Astrocyte (in vitro differentiated cells and primary cell): Measurements from ENCODE around the gene PLAAT4. TPM values are rescaled to one million over a fixed set of nuclear protein-coding genes. Genes with fewer than 3 reads are reported as not detected.
A peak's percentile ranks its signal among the peaks of the same experiment; 100 is the strongest.

Source experiments
- DNase-seq: peaks from one replicate; pipeline ENCODE4 v3.0.0-alpha.2; 2010; ENCODE audit warnings: low read depth
- FAIRE-seq: peaks from 2 replicates; lab custom pipeline; 2011; peaks lifted over from hg19 to GRCh38; lab: Jason Lieb, UNC
- H2AFZ ChIP-seq: 2 replicates; pipeline ENCODE4 v1.6.0; 2012; ENCODE audit warnings: low read depth, low read length, inconsistent platforms
- H3K27ac ChIP-seq: 2 replicates; pipeline ENCODE4 v1.5.1; 2011; ENCODE audit warnings: low read depth, low read length, inconsistent platforms
- H3K27me3 ChIP-seq: 2 replicates; pipeline ENCODE4 v1.6.0; 2011; ENCODE audit warnings: low read length, inconsistent platforms; ENCODE audit not compliant: insufficient read depth
- H3K36me3 ChIP-seq: 2 replicates; pipeline ENCODE4 v1.5.1; 2011; ENCODE audit warnings: low read length, inconsistent platforms; ENCODE audit not compliant: insufficient read depth
- H3K4me1 ChIP-seq: 2 replicates; pipeline ENCODE4 v1.5.1; 2011; ENCODE audit warnings: low read length, inconsistent platforms; ENCODE audit not compliant: insufficient read depth
- H3K4me2 ChIP-seq: 2 replicates; pipeline ENCODE4 v1.6.0; 2012; ENCODE audit warnings: low read length, inconsistent platforms
- H3K4me3 ChIP-seq: 2 replicates; pipeline ENCODE4 v1.5.1; 2011; ENCODE audit warnings: low read depth, mild to moderate bottlenecking, low read length, inconsistent platforms; ENCODE audit not compliant: insufficient read depth
- H3K79me2 ChIP-seq: 2 replicates; pipeline ENCODE4 v1.6.0; 2012; ENCODE audit warnings: mild to moderate bottlenecking, low read length, inconsistent platforms; ENCODE audit not compliant: insufficient read depth
- H3K9ac ChIP-seq: 2 replicates; pipeline ENCODE4 v1.6.0; 2012; ENCODE audit warnings: mild to moderate bottlenecking, low read length, inconsistent platforms
- H3K9me3 ChIP-seq: 2 replicates; pipeline ENCODE4 v1.5.1; 2012; ENCODE audit warnings: low read depth, mild to moderate bottlenecking, low read length, inconsistent platforms; ENCODE audit not compliant: insufficient read depth
- H4K20me1 ChIP-seq: 2 replicates; pipeline ENCODE4 v1.6.0; 2012; ENCODE audit warnings: low read length, inconsistent platforms; ENCODE audit not compliant: insufficient read depth
- H3K27ac Mint-ChIP-seq: one replicate; pipeline ENCODE4 v1.8.0; 2021; ENCODE audit warnings: mild to moderate bottlenecking, mixed read lengths; ENCODE audit not compliant: unreplicated experiment
- H3K27me3 Mint-ChIP-seq: one replicate; pipeline ENCODE4 v1.8.0; 2021; ENCODE audit warnings: low read depth, mixed read lengths; ENCODE audit not compliant: unreplicated experiment
- H3K36me3 Mint-ChIP-seq: one replicate; pipeline ENCODE4 v1.8.0; 2021; ENCODE audit warnings: low read depth, mixed read lengths; ENCODE audit not compliant: unreplicated experiment
- H3K4me1 Mint-ChIP-seq: one replicate; pipeline ENCODE4 v1.8.0; 2021; ENCODE audit warnings: low read depth, mixed read lengths; ENCODE audit not compliant: unreplicated experiment
- H3K4me3 Mint-ChIP-seq: one replicate; pipeline ENCODE4 v1.8.0; 2021; ENCODE audit warnings: mild to moderate bottlenecking, moderate library complexity, mixed read lengths; ENCODE audit not compliant: unreplicated experiment
- H3K9me3 Mint-ChIP-seq: one replicate; pipeline ENCODE4 v1.8.0; 2021; ENCODE audit warnings: mild to moderate bottlenecking, mixed read lengths; ENCODE audit not compliant: unreplicated experiment
- CTCF ChIP-seq: IDR thresholded peaks from 2 replicates; pipeline ENCODE4 v1.5.1; 2011; ENCODE audit warnings: low read depth, mild to moderate bottlenecking, inconsistent platforms, low read length, moderate library complexity; ENCODE audit not compliant: insufficient read depth
- EZH2 ChIP-seq: IDR thresholded peaks from 2 replicates; pipeline ENCODE4 v1.6.1; 2012; ENCODE audit warnings: mild to moderate bottlenecking, low read length, inconsistent platforms; ENCODE audit not compliant: insufficient read depth
- total RNA-seq: library from RNA; stranded (reverse); gene quantifications from 2 replicates; pipeline ENCODE4 v1.2.1, GENCODE V29; 2021

Gene PLAAT4
- total RNA-seq, 1 donor from 2014 or later: 4.9 TPM

DNA sequence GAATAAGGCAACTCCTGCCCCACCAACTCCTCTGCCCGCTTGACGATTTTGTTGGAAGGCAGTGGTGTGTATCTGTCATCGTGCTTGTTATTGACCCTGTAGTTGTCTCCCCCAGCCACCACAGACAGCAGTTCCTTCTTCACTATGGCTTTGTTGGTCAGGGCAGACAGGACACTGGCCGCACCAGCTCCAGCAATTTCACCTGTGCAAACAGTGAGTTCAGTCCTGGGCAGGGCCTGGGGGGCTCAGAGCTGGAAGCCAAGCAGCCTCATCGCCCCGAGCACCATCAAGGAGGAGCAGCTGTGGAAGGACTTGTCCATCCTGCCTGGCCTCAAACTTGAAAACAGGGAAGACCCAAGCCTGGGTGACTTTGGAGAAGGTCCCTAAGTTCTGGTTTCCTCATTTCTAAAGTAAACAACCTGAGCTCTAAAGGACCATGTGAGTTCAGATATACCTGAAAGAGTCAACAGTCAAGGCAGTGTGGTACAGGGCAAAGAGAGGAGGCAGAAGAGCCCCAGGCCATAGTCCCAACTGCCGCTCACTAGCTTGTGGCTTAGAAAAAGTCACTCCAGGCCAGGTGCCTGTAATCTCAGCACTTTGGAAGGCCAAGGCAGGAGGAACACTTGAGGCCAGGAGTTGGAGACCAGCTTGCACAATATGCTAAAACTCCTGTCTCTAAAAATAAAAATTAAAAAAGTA lies 22.0 kb downstream of the PLAAT4 start:
- H3K4me1 ChIP-seq: no peaks in the 10 kb centered on the region
- no peak for FAIRE-seq
- no peak overlapping the region for H3K4me3 Mint-ChIP-seq
- no peak overlapping the region for H3K27ac ChIP-seq
- H3K36me3 ChIP-seq: no peaks in the 10 kb centered on the region
- peaks cover 15% of the 10 kb centered on the region for H3K27me3 Mint-ChIP-seq
- no peak for TF ChIP-seq EZH2
- TF ChIP-seq CTCF: no peak
- no peaks in the 10 kb centered on the region for H3K9me3 Mint-ChIP-seq
- H3K9me3 ChIP-seq: no peaks in the 10 kb centered on the region
- peaks cover 11% of the 10 kb centered on the region for H3K4me1 Mint-ChIP-seq
- no peaks in the 10 kb centered on the region for H4K20me1 ChIP-seq
- no peak overlapping the region for H3K9ac ChIP-seq
- no peaks in the 10 kb centered on the region for H3K79me2 ChIP-seq
- DNase-seq: no peak
- H3K4me3 ChIP-seq: no peak overlapping the region
- H3K4me2 ChIP-seq: no peak overlapping the region
- no peak overlapping the region for H3K27ac Mint-ChIP-seq
- no peak overlapping the region for H2AFZ ChIP-seq
- peaks cover 3% of the 10 kb centered on the region for H3K27me3 ChIP-seq
- H3K36me3 Mint-ChIP-seq: no peaks in the 10 kb centered on the region

DNA sequence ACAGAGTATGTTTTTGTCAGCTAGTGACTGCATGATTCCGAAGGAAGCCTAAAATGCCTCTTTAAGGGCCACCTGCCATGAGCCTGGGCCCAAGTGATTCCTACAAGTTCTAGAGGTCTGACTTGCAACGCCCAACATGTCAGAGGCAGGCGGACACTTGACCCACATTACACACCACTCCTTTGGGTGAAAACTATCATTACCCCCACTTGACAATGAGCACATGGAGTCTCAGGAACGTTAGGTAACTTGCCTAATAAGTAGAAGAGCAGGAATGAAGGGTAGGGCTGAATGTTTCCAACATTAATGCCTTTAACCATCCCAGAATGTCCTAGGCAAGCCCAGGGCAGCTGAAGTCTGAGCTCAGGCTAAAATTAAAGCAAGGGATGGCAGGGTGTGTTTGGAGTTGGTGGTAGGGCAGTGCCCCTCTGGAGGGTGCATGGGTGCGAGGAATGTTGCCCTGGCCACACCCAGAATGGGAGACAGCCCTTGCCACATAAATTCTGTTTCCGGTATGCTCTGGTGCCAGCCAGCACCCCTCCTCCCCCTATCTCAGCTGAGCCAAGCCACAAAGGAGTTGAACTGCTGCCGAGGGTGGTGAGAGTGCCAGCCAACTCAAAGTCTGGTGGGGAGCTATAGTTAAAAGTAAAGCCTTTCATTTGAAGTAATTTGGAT lies 24.0 kb downstream of the PLAAT4 start:
- no peaks in the 10 kb centered on the region for H3K4me1 Mint-ChIP-seq
- H3K9ac ChIP-seq: no peak overlapping the region
- TF ChIP-seq CTCF (no peak), EZH2 (no peak)
- no peak overlapping the region for H3K27ac ChIP-seq
- no peaks in the 10 kb centered on the region for H3K36me3 Mint-ChIP-seq
- no peak overlapping the region for H3K27ac Mint-ChIP-seq
- no peaks in the 10 kb centered on the region for H4K20me1 ChIP-seq
- H3K27me3 Mint-ChIP-seq: peaks cover 15% of the 10 kb centered on the region
- FAIRE-seq (no peak), DNase-seq (no peak)
- no peaks in the 10 kb centered on the region for H3K79me2 ChIP-seq
- no peaks in the 10 kb centered on the region for H3K9me3 Mint-ChIP-seq
- peak overlapping the region; percentile 8 for H3K4me2 ChIP-seq
- H3K4me3 ChIP-seq: no peak overlapping the region
- H3K4me1 ChIP-seq: no peaks in the 10 kb centered on the region
- H3K4me3 Mint-ChIP-seq: no peak overlapping the region
- H2AFZ ChIP-seq: no peak overlapping the region
- no peaks in the 10 kb centered on the region for H3K9me3 ChIP-seq
- no peaks in the 10 kb centered on the region for H3K36me3 ChIP-seq
- peaks cover 3% of the 10 kb centered on the region for H3K27me3 ChIP-seq
